GM12865 (cell line): ENCODE results near the gene SERPINB4.
"Not testable (repeated sequence)": the region's sequence is repeated elsewhere in the genome, so short reads cannot be mapped to it uniquely, and the experiment has no call there.

ENCODE experiments used
- DNase-seq: peaks from one replicate; pipeline ENCODE4 v3.0.0; 2010; ENCODE audit warnings: low read depth
- H3K4me3 ChIP-seq: 2 replicates; pipeline ENCODE4 v1.5.1; 2011; ENCODE audit warnings: mild to moderate bottlenecking, low read depth, low read length, control low read depth
- CTCF ChIP-seq: IDR thresholded peaks from 2 replicates; pipeline ENCODE4 v1.5.1; 2011; ENCODE audit warnings: low read length, control low read depth, low read depth, inconsistent platforms; ENCODE audit not compliant: insufficient read depth; ENCODE audit errors: missing control alignments

Gene SERPINB4

GRCh38 chr18:63644142-63644541 is at the start of gene SERPINB4:
SERPINB4 (minus strand) TSS chr18:63644256; CDS start chr18:63643577, 679 bp downstream.
- DNase-seq, H3K4me3 ChIP-seq: not testable (repeated sequence)

GRCh38 chr18:63689064-63689463 is 45.0 kb upstream of the SERPINB4 start:
- no peak overlapping the region for H3K4me3 ChIP-seq
- DNase-seq: no peak
- TF ChIP-seq CTCF: no peak

GRCh38 chr18:63686871-63687270 is 42.8 kb upstream of the SERPINB4 start:
- TF ChIP-seq CTCF: no peak
- DNase-seq: no peak
- H3K4me3 ChIP-seq: no peak overlapping the region

GRCh38 chr18:63684718-63685117 is 40.7 kb upstream of the SERPINB4 start:
- no peak for TF ChIP-seq CTCF
- H3K4me3 ChIP-seq: no peak overlapping the region
- no peak for DNase-seq

- no peak overlapping the region for H3K4me3 ChIP-seq
- no peak for TF ChIP-seq CTCF
- DNase-seq: no peak
These were observed 39.8 kb upstream of the SERPINB4 start for GRCh38 chr18:63683890-63684289.

GRCh38 chr18:63683152-63683551 is 39.1 kb upstream of the SERPINB4 start:
- no peak for DNase-seq
- no peak overlapping the region for H3K4me3 ChIP-seq
- TF ChIP-seq CTCF: no peak

- no peak overlapping the region for H3K4me3 ChIP-seq
- TF ChIP-seq CTCF: no peak
- no peak for DNase-seq
These were observed 37.6 kb upstream of the SERPINB4 start for GRCh38 chr18:63681449-63682340.
